CD14-positive monocyte (primary cell): Measurements from ENCODE around the gene MEIS1. TPM values are rescaled to one million over a fixed set of nuclear protein-coding genes. Genes with fewer than 3 reads are reported as not detected.

ENCODE experiments used
- DNase-seq, 3 donors: peaks; one replicate each; pipeline ENCODE4 v3.0.0-alpha.2; 2011 to 2022
- H2AFZ ChIP-seq: 2 replicates; pipeline ENCODE4 v1.6.0; 2012; ENCODE audit warnings: mild to moderate bottlenecking, low read depth, low read length, inconsistent platforms; ENCODE audit not compliant: insufficient read depth, poor library complexity, severe bottlenecking
- H3K27ac ChIP-seq, 2 donors: 1 replicate in 1 of 2; 2 replicates in 1 of 2; pipeline ENCODE4 v1.5.1; 2012 to 2013; ENCODE audit warnings: low read length in 2 of 2, control low read depth in 1 of 2, inconsistent platforms in 1 of 2, low read depth in 1 of 2, mild to moderate bottlenecking in 1 of 2
- H3K27me3 ChIP-seq, 2 donors: one replicate each; pipeline versions ENCODE4 v1.6.0 to v1.6.1; 2011 to 2013; ENCODE audit warnings: low read length in 2 of 2; ENCODE audit not compliant: control insufficient read depth in 2 of 2, insufficient read depth in 2 of 2
- H3K36me3 ChIP-seq, 2 donors: replicated peaks in 1 of 2; 1 replicate in 1 of 2; 2 replicates in 1 of 2; pipeline versions ENCODE4 v1.5.1 to v1.6.1; 2012 to 2013; ENCODE audit warnings: low read length in 2 of 2, control low read depth in 1 of 2, inconsistent platforms in 1 of 2, mild to moderate bottlenecking in 1 of 2; ENCODE audit not compliant: insufficient read depth in 2 of 2, control insufficient read depth in 1 of 2
- H3K4me1 ChIP-seq, 2 donors: 1 replicate in 1 of 2; 2 replicates in 1 of 2; pipeline versions ENCODE4 v1.5.1 to v1.6.1; 2012 to 2013; ENCODE audit warnings: low read length in 2 of 2, control low read depth in 1 of 2, inconsistent platforms in 1 of 2, mild to moderate bottlenecking in 1 of 2, moderate library complexity in 1 of 2; ENCODE audit not compliant: insufficient read depth in 2 of 2, control insufficient read depth in 1 of 2
- H3K4me2 ChIP-seq: replicated peaks from 2 replicates; pipeline ENCODE3; 2012; ENCODE audit warnings: low read length, moderate library complexity, mild to moderate bottlenecking; ENCODE audit not compliant: poor library complexity, severe bottlenecking; ENCODE audit errors: extremely low read depth
- H3K4me3 ChIP-seq, 3 experiments: fragments of 200-600 bp in 1 of 3; sonication (generic) in 1 of 3; replicated peaks in 1 of 3; 1 replicate in 2 of 3; 2 replicates in 1 of 3; pipeline ENCODE4 v1.5.1; 2011 to 2013; ENCODE audit warnings: low read length in 3 of 3, mild to moderate bottlenecking in 3 of 3, control low read depth in 2 of 3, low read depth in 2 of 3, inconsistent platforms in 1 of 3, moderate library complexity in 1 of 3
- H3K79me2 ChIP-seq: 2 replicates; pipeline ENCODE4 v1.6.0; 2012; ENCODE audit warnings: mild to moderate bottlenecking, control low read depth, inconsistent platforms, low read length, moderate library complexity; ENCODE audit not compliant: insufficient read depth
- H3K9ac ChIP-seq: 2 replicates; pipeline ENCODE4 v1.6.0; 2017; ENCODE audit warnings: low read length, mild to moderate bottlenecking; ENCODE audit not compliant: insufficient read depth, poor library complexity, severe bottlenecking
- H3K9me3 ChIP-seq, 2 donors: replicated peaks in 1 of 2; 1 replicate in 1 of 2; 2 replicates in 1 of 2; pipeline versions ENCODE4 v1.5.1 to v1.6.1; 2012 to 2013; ENCODE audit warnings: low read length in 2 of 2, control low read depth in 1 of 2; ENCODE audit not compliant: control insufficient read depth in 1 of 2, insufficient read depth in 1 of 2
- H4K20me1 ChIP-seq: 2 replicates; pipeline ENCODE4 v1.6.0; 2012; ENCODE audit warnings: mild to moderate bottlenecking, low read length, control low read depth, moderate library complexity; ENCODE audit not compliant: insufficient read depth
- H3K27ac Mint-ChIP-seq, 7 donors: one replicate each; pipeline ENCODE4 v1.8.0; 2020; ENCODE audit warnings: mild to moderate bottlenecking in 7 of 7, mixed read lengths in 7 of 7, moderate library complexity in 6 of 7, inconsistent platforms in 2 of 7
- H3K27me3 Mint-ChIP-seq, 3 donors: one replicate each; pipeline ENCODE4 v1.8.0; 2021 to 2022; ENCODE audit warnings: low read depth in 3 of 3, mild to moderate bottlenecking in 3 of 3, mixed read lengths in 3 of 3, moderate library complexity in 3 of 3, inconsistent platforms in 1 of 3
- H3K36me3 Mint-ChIP-seq, 2 donors: one replicate each; pipeline ENCODE4 v1.8.0; 2020; ENCODE audit warnings: mixed read lengths in 2 of 2, inconsistent platforms in 1 of 2, mild to moderate bottlenecking in 1 of 2
- H3K4me1 Mint-ChIP-seq: one replicate; pipeline ENCODE4 v1.8.0; 2020; ENCODE audit warnings: mild to moderate bottlenecking, mixed read lengths
- H3K4me3 Mint-ChIP-seq, 2 donors: one replicate each; pipeline ENCODE4 v1.8.0; 2020; ENCODE audit warnings: mild to moderate bottlenecking in 2 of 2, mixed read lengths in 2 of 2, moderate library complexity in 1 of 2
- H3K9me3 Mint-ChIP-seq, 7 donors: one replicate each; pipeline ENCODE4 v1.8.0; 2020 to 2022; ENCODE audit warnings: mixed read lengths in 7 of 7, mild to moderate bottlenecking in 6 of 7, moderate library complexity in 6 of 7, inconsistent platforms in 2 of 7
- WGBS: methylation state at CpG from one replicate; pipeline ENCODE4 v1.1.5; 2013; ENCODE audit warnings: missing lambda C conversion rate; ENCODE audit not compliant: insufficient coverage; 5-methylcytosine and 5-hydroxymethylcytosine counted together
- intact Hi-C, 2 donors: fragments of 100-400 bp; cut with micrococcal nuclease; formaldehyde crosslinking; loops; one replicate each; pipeline versions ENCODE4 v1.15.0 to v1.15.1; 2023
- polyA minus RNA-seq: library from RNA; depleted of rRNA, polyadenylated mRNA; stranded (reverse); fragments of >200 nt; gene quantifications from 2 replicates; pipeline ENCODE4 v1.2.3, GENCODE V29; 2012
- polyA plus RNA-seq, 3 donors: library from polyadenylated mRNA; depleted of rRNA in 1 of 3; unstranded in 2 of 3; stranded (reverse) in 1 of 3; fragments of 300-500 nt in 2 of 3; fragments of >200 nt in 1 of 3; fragmentation: Illumina TruSeq in 2 of 3; gene quantifications; 1 replicate in 2 of 3; 2 replicates in 1 of 3; pipeline ENCODE4 v1.2.3, GENCODE V29; 2012 to 2021
- total RNA-seq, 12 experiments: library from RNA in 1 of 12; stranded (reverse) in 1 of 12; fragments of 120-200 nt in 1 of 12; gene quantifications; one replicate each; pipeline ENCODE4 v1.2.4 and lab custom pipeline; 2013 to 2026; ENCODE audit warnings: mixed read lengths in 6 of 12, inconsistent platforms in 1 of 12
- TF ChIP-seq, protein P1 (sequence below): fragments of 200-600 bp; IDR thresholded peaks from one replicate; pipeline ENCODE4 v1.8.0; 2022; ENCODE audit warnings: antibody characterized with exemption, mild to moderate bottlenecking

The MEIS1 gene
- 1.2 TPM for total RNA-seq (2013)
- polyA plus RNA-seq (under 1 TPM in 2 of 3 donors, not detected in 1; 0.09 to 0.40 TPM), polyA minus RNA-seq (0.14 and 0.72 TPM in 2 replicates), total RNA-seq (lab: John Stamatoyannopoulos, UW) (0.35 to 4.4 (median 0.74) reads per million in 11 experiments)

DNA sequence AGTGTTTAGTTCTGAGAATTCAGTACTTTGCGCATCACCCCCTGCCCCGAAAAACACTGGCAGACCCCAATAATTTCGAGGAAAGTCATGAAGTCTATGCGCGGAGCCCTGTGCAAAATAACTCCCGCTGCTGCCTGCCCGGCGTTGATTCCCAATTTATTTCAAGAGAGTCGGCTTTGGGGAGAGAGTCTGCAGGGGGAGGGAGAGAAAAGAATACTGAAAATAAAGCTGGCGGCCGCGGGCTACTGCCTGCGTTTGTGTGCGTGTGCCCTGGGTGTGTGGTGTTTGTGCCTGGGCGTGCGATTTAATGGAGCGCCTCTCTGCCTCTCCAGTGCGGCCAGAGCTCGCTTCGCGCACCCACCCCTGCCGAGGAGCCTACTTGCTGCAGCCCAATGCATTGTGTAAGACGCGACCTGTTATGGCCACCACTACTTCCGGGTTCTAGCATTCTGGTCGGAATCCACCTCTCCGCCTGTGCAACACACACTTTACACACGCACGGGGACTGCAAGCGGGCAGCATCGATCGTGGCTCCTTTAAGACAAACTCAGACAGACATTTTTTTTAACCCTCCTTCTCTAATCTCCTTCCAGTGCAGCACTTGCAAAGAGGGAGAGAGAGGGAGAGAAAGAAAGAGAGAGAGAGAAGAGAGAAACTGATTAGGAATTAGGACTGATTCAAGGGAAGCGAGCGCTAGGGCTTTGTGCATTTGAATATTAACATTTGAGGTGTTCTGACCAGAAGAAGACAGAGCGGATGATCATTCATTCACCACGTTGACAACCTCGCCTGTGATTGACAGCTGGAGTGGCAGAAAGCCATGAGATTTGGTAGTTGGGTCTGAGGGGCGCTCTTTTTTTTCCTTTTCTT, at the start of gene MEIS1:
Gene MEIS1 (plus strand): TSS at position 447 of the 870 bp plus-strand sequence. CDS start 732 bp downstream, outside the sequence.
- peaks cover 0 to 28% (median 22%) of the 10 kb centered on the region in 7 donors for H3K9me3 Mint-ChIP-seq
- Histone ChIP-seq H3K36me3 (no peaks in the 10 kb centered on the region), H2AFZ (peak within 1 kb of the TSS; percentile 90), H3K79me2 (no peaks in the 10 kb centered on the region), H3K4me2 (peak within 1 kb of the TSS; percentile 98), H3K4me3 (peak within 1 kb of the TSS; percentile 32 to 95 (median 41)), H3K4me1 (peaks cover 32 to 75% of the 10 kb centered on the region in 2 donors), H3K9me3 (peaks cover 4 to 14% of the 10 kb centered on the region in 2 donors), H3K27me3 (peaks cover 72 to 97% of the 10 kb centered on the region in 2 donors), H4K20me1 (no peaks in the 10 kb centered on the region), H3K9ac (peak within 1 kb of the TSS; percentile 53), H3K27ac (no peak within 1 kb of the TSS)
- under 1% methylated on average over 26 of the region's 38 CpGs for WGBS
- peaks cover 92 to 97% (median 95%) of the 10 kb centered on the region in 3 donors for H3K27me3 Mint-ChIP-seq
- peak within 1 kb of the TSS in 4 of 7 donors; percentile 16 to 83 (median 58) for H3K27ac Mint-ChIP-seq
- peak within 1 kb of the TSS; percentile 83 to 99 for H3K4me3 Mint-ChIP-seq
- TF ChIP-seq, protein P1, sequence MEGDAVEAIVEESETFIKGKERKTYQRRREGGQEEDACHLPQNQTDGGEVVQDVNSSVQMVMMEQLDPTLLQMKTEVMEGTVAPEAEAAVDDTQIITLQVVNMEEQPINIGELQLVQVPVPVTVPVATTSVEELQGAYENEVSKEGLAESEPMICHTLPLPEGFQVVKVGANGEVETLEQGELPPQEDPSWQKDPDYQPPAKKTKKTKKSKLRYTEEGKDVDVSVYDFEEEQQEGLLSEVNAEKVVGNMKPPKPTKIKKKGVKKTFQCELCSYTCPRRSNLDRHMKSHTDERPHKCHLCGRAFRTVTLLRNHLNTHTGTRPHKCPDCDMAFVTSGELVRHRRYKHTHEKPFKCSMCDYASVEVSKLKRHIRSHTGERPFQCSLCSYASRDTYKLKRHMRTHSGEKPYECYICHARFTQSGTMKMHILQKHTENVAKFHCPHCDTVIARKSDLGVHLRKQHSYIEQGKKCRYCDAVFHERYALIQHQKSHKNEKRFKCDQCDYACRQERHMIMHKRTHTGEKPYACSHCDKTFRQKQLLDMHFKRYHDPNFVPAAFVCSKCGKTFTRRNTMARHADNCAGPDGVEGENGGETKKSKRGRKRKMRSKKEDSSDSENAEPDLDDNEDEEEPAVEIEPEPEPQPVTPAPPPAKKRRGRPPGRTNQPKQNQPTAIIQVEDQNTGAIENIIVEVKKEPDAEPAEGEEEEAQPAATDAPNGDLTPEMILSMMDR, result no peak
- peak; percentile 62 to 69 (median 66) for DNase-seq
- H3K4me1 Mint-ChIP-seq, result peaks cover 69% of the 10 kb centered on the region
- intact Hi-C loops, result loop anchor here (5.0 to 10.0 kb wide), 3 partner anchors 140 to 1410 kb away; no protein-coding TSS in a partner anchor
- H3K36me3 Mint-ChIP-seq, result peaks cover 10 to 20% of the 10 kb centered on the region in 2 donors

DNA sequence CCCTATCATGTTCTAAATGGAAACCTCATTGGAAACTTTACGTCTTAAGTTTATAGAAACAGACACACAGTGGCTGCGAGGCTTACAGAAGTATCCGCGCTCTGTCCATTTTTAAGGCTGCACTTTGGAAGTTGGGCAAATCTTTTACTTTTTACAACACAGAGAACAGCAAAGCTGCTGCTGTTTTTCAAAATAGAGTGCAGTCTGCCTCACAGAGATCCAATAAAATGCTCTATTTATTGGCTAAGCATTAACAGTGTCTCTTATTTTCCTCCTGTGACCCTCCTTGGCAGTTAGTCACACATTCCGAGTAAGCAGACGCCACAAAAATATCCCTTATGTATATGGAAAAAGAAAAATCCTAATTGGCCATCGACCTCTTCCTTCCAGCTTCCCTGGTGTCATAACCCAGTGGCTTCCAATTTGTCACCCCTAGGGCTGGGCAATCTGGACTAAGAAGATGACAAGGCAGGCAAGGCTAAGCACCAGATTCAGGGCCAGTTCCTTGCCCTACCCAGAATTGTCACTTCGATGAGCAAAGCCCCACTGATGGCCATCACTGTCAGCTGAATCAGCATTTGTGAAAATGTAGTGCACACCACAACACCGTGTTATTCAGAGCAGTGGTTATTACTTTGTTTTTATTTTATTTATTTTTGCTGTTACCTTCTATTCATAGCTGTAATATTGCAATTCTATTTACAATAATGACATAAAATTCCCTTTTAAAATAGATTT, 47.7 kb upstream of the MEIS1 start:
- Histone ChIP-seq H2AFZ (no peak overlapping the region), H4K20me1 (no peaks in the 10 kb centered on the region), H3K36me3 (no peaks in the 10 kb centered on the region), H3K4me1 (no peaks in the 10 kb centered on the region), H3K9me3 (peaks cover 0 to 7% of the 10 kb centered on the region in 2 donors), H3K4me2 (no peak overlapping the region), H3K4me3 (no peak overlapping the region), H3K79me2 (no peaks in the 10 kb centered on the region), H3K9ac (no peak overlapping the region), H3K27me3 (no peaks in the 10 kb centered on the region), H3K27ac (no peak overlapping the region)
- Mint-ChIP-seq H3K4me1 (no peaks in the 10 kb centered on the region), H3K4me3 (no peak overlapping the region), H3K36me3 (no peaks in the 10 kb centered on the region), H3K9me3 (peaks cover 0 to 16% (median 2%) of the 10 kb centered on the region in 7 donors), H3K27ac (peak overlapping the region in 1 of 7 donors; percentile 6), H3K27me3 (peaks cover 0 to 1% (median 1%) of the 10 kb centered on the region in 3 donors)
- TF ChIP-seq, protein P1, result no peak
- DNase-seq, result no peak
- intact Hi-C loops, result no loop called here
- 100% methylated on average over 4 of the region's 9 CpGs for WGBS
